GM12873 (cell line): ENCODE measurements around the gene TBC1D22A.

Experiments used
- TF ChIP-seq, protein P1 (sequence below): IDR thresholded peaks from 2 replicates; pipeline ENCODE4 v1.5.1; 2012; ENCODE audit warnings: low read depth, mild to moderate bottlenecking, moderate library complexity, low read length, control low read depth; ENCODE audit not compliant: insufficient read depth; ENCODE audit errors: missing control alignments

Gene TBC1D22A

DNA sequence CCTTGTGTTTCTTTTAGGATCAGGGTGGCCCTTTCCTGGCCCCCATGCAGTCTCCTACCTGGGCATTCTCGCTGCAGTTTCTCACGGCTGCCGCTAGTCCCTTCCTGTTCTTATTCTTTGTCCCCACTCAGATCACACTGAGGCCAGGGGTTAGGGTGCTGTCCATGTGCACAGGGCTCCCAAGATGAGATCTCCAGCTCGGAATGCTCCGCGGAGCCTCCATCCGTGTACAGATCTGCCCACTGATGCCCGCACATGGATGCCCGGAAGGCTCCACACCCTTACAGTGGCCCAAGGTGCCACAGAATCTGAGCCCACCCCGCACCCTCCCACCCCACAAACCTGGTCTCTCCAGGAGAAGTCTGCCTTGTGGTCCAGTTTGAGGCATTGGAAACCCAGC is 457.3 kb downstream of the TBC1D22A start:
- TF ChIP-seq, protein P1, sequence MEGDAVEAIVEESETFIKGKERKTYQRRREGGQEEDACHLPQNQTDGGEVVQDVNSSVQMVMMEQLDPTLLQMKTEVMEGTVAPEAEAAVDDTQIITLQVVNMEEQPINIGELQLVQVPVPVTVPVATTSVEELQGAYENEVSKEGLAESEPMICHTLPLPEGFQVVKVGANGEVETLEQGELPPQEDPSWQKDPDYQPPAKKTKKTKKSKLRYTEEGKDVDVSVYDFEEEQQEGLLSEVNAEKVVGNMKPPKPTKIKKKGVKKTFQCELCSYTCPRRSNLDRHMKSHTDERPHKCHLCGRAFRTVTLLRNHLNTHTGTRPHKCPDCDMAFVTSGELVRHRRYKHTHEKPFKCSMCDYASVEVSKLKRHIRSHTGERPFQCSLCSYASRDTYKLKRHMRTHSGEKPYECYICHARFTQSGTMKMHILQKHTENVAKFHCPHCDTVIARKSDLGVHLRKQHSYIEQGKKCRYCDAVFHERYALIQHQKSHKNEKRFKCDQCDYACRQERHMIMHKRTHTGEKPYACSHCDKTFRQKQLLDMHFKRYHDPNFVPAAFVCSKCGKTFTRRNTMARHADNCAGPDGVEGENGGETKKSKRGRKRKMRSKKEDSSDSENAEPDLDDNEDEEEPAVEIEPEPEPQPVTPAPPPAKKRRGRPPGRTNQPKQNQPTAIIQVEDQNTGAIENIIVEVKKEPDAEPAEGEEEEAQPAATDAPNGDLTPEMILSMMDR: no peak

DNA sequence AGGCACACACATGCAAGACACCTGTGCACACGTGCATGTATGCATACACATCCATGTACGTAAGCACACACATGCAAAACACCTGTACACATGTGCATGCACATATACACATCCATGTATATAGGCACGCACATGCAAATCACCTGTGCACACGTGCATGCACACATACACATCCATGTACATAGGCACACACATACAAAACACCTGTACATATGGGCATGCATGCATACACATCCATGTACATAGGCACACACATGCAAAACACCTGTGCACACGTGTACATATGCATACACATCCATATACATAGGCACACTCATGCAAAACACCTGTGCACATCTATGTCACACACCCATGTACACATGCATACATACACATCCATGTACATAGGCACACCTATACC is 458.3 kb downstream of the TBC1D22A start:
- TF ChIP-seq, protein P1: no peak

DNA sequence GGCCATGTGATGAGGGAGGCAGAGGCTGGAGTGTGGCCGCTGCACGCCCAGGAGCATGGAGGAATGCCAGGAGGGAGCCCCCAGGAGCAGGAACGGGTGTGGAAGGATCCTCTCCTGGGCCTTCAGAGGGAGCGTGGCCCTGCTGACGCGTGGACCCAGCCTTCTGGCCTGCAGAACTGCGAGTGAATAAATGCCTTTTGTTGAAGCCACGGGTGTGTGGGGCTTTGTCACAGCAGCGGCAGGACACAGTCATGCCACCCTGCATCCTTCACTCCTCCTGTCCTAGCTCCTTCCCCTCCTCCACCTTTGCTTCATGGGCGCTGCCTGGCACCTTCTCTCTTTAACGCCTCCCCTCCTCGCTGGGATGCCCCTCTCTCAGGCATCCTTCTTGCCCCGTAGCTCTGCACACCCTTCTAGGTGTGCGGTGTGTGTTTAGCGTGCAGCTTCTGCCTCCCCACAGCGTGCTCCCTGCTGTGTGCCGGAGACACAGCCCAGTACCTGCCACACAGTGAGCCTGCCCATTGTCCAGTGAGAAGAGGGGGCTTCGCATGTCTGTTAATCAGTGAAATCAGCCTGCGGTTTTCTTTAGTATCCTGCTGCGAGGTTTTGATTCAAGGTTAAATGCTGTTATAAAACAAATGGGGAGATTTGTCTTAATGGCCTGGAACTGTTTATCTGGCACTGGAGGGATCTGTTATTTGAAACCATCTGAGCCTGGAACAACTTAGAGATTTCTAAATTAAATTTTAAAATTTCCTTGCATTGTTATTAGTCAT is 459.6 kb downstream of the TBC1D22A start:
- TF ChIP-seq, protein P1: no peak
